ENCODE data around the gene GABARAP.

GRCh38 chr17:7228920-7229319 lies 13.3 kb downstream of the GABARAP start:
- no peak for TF ChIP-seq CTCF (conservative IDR thresholded peaks at IDR 0.05)
- no peak for TF ChIP-seq ZFX (IDR thresholded peaks at IDR 0.05)
